Retinal pigment epithelial cell (primary cell): Measurements from ENCODE around the gene GNAL.
"Not testable (repeated sequence)": the region's sequence is repeated elsewhere in the genome, so short reads cannot be mapped to it uniquely, and the experiment has no call there.

Experiments used
- DNase-seq: peaks from one replicate; pipeline ENCODE4 v3.0.0-alpha.2; 2010; ENCODE audit warnings: low read depth
- H3K4me3 ChIP-seq: 2 replicates; pipeline ENCODE4 v1.5.1; 2011; ENCODE audit warnings: mild to moderate bottlenecking, low read length, control low read depth, moderate library complexity
- TF ChIP-seq, protein P1 (sequence below): conservative IDR thresholded peaks from 2 replicates; pipeline ENCODE4 v1.5.1; 2011; ENCODE audit warnings: low read depth, low read length, control low read depth, inconsistent platforms

GNAL gene

DNA sequence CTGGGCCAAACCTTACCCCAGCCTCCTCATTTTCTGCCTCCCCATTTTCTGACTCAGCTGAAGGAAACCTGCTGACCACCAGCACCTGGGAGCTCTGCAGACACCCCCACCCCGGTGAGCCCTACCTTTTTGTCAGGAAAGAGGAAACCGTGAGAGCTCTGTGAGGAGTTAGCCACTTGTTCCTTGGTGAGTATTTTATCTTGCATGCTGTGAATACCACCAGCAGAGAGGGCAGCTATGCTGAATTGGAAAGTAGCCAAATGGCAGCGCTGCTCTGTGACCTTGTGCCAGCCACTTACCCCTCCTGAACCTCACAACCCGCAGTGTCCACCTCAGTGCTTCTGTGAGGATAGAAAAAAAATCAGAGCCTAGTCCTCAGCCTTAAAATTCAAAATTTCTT lies 216.5 kb downstream of the GNAL start:
- no peak for DNase-seq
- no peak overlapping the region for H3K4me3 ChIP-seq
- TF ChIP-seq, protein P1, sequence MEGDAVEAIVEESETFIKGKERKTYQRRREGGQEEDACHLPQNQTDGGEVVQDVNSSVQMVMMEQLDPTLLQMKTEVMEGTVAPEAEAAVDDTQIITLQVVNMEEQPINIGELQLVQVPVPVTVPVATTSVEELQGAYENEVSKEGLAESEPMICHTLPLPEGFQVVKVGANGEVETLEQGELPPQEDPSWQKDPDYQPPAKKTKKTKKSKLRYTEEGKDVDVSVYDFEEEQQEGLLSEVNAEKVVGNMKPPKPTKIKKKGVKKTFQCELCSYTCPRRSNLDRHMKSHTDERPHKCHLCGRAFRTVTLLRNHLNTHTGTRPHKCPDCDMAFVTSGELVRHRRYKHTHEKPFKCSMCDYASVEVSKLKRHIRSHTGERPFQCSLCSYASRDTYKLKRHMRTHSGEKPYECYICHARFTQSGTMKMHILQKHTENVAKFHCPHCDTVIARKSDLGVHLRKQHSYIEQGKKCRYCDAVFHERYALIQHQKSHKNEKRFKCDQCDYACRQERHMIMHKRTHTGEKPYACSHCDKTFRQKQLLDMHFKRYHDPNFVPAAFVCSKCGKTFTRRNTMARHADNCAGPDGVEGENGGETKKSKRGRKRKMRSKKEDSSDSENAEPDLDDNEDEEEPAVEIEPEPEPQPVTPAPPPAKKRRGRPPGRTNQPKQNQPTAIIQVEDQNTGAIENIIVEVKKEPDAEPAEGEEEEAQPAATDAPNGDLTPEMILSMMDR = no peak

DNA sequence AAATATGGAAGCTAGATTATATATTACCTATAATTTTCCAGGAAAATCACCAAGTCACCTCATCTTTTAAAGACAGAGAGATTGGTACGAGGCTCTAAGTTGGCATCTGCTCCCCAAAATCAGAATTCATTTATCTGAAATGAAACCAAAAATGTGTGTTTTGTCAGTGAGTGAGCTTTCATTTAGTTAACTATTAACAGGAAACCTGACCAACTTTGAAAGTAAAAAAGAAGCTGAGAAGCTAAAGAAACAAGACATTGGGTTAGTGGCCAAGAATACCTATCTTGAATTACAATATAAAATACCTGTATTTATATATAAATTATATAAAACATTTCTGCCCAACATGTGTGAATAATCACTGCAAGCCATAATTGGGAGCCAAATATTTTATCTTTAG lies 217.1 kb downstream of the GNAL start:
- no peak overlapping the region for H3K4me3 ChIP-seq
- TF ChIP-seq, protein P1 = no peak
- DNase-seq = no peak

DNA sequence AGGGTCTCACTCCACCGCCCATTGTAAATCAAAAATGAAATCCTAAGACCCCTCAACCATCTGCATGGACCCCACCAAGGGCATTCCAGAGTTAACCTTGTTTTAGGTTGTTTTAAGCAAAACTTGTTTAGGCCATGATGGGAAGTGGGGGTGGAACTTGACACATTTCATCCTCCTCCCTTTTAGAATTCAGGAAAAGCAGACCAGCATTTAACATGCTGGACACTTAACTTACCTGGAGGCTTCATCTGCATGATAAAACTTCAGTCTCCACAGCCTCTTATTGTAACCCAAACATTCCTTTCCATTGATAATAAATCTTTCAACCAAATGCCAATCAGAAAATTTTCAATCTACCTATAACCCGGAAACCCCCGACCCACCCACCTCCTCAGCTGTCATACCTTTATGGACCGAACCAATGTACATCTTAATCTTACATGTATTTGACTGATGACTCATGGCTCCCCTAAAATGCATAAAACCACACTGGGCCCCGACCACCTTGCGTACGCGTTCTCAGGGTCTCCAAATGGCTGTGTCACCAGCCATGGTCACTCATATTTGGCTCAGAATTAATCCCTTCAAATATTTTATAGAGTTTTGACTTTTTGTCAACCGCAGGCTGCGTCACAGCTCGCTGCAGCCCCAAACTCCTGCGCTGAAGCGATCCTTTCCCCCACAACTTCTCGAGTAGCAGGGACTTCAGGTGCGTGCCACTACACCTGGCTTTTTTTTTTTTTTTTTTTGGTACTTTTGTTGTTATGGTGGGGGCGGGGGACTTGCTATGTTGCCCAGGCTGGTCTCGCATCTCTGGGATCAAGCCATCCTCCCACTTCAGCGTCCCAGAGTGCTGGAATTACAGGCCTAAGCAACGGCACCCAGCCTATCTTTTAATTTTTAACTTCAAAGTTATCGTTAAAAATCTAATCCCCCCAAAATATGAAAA lies 218.1 kb downstream of the GNAL start:
- peak overlapping the region; percentile 69 for H3K4me3 ChIP-seq
- DNase-seq = no peak
- TF ChIP-seq, protein P1 = no peak

DNA sequence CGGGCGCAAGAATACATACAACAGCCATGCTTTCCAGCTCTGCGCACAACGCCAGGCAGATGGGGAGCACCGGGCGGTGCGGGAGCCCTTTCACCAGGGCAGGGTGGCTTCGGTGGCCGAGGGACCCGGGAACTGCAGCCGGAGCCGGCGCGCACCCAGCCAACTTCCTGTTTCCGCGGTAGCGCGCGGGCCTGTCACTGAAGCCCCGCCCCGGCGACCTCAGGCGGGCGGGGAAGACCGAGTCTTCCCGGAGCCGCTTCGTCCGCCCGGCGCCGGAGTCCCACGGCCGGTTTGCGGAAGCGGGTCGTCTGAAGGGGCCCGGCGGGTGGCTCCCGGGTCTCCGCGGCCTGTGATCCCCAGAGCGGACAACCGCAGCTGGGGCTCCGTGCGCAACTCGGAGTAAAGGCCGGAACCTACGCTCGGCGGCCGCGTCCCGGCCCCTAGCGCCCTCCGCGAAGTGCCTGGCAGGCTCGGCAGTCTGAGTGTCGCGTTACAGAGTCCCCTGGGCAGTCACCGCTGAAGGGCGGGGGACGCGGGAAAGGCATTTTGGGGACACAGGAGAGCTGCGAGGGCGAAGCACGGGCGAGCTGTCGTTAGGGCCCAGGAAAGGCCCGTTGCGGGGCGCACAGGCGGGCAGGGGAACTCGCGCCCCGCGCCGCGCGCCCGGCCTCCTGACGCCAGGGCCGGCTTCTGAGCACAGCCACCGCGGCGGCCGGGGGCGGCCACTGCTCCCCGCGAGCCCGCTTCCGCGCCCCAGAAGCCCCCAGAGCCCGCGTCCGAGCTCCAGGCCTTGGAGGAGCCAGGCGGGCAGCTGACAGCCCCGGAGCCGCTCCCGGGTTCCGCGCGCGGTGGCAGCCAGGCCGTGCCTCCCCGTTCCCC lies 219.4 kb downstream of the GNAL start, which contains the start of gene MPPE1:
Gene MPPE1, minus strand, starts transcription at position 136 of the 879 bp plus-strand sequence. CDS start 11,053 bp downstream, outside the sequence.
- peak within 1 kb of the TSS; percentile 69 for H3K4me3 ChIP-seq
- DNase-seq = peak; percentile 56
- TF ChIP-seq, protein P1 = no peak

DNA sequence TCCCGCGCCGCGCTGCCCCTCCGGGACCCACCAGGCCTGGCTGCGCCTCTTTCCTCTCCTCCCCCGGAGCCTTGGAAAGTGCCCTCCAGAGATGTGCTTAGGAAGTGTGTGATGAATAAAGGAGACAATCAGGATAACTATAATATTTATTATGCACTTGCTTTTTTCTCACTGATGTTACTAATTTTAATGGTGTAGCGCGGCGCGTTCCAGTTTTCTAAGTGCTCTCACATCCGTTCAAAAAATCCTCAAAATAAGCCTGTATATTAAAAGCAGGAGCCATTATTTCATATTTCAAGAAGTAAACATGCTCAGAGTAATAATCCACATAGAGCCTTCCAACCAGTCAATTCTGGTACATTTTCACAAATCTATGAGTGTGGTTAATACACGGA lies 220.0 kb downstream of the GNAL start:
- peak overlapping the region; percentile 69 for H3K4me3 ChIP-seq
- TF ChIP-seq, protein P1 = no peak
- DNase-seq = no peak

DNA sequence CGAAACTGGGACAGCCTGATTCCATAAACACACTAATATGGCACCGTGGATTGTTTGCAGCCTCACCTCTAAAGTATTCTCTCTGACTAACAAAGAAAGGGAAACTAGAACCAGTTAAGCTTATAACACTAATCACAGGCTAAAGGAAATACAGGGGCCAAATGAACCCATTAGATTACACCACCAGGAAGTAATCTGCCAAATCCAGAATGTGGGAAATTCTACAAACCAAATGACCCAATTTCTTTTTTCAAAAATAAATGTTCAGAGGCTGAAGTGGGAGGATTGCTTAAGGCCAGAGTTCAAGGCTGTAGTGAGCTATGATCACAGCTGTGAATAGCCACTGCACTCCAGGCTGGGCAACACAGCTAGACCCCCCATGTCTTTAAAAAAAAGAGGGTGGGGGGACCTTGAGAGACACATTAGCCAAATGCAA lies 220.5 kb downstream of the GNAL start:
- TF ChIP-seq, protein P1 = no peak
- DNase-seq = peak; percentile 30
- no peak overlapping the region for H3K4me3 ChIP-seq

DNA sequence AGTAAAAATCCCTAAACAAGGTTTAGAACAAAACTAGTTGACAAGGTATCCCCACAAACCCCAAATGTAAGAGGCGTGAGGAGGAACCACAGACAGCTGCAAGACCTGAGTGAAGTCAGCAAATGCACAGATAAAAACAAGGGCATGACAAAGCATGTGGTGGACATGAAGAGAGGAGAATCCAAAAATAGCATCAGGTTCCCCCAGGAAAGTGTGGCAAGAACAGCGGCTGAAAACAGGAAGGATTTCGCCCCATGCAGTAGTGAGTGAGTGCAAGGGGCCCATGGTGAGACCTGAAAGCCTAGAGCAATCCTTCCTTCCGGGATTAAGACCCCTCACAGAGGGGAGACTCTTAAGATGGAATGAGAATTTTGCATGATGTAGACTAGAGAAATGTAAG lies 227.8 kb downstream of the GNAL start:
- DNase-seq, H3K4me3 ChIP-seq: not testable (repeated sequence)

DNA sequence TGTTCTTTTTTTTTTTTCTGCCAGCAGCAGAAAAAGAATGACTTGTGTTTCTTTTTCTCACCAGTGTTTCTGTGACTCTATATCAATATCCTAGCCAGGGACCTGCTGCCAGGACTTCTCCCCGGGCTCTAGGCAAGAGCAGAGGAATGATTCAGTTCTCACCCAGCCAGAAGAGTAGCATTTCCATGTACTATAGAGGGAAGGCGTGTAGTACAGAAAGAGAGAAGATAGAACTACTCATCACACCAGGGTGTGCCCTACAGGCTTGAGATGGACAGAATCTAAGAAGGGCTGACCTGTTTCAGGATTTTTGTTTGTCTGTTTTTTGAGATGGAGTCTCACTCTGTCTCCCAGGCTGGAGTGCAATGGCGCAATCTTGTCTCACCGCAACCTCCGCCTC lies 230.5 kb downstream of the GNAL start:
- H3K4me3 ChIP-seq, DNase-seq: not testable (repeated sequence)
